CD14-positive monocyte (primary cell): ENCODE data around the gene POU2F1. TPM values are rescaled to one million over a fixed set of nuclear protein-coding genes. Genes with fewer than 3 reads are reported as not detected.

ENCODE experiments used
- DNase-seq, 3 donors: peaks; one replicate each; pipeline ENCODE4 v3.0.0-alpha.2; 2011 to 2022
- H2AFZ ChIP-seq: 2 replicates; pipeline ENCODE4 v1.6.0; 2012; ENCODE audit warnings: mild to moderate bottlenecking, low read depth, low read length, inconsistent platforms; ENCODE audit not compliant: insufficient read depth, poor library complexity, severe bottlenecking
- H3K27ac ChIP-seq, 2 donors: 1 replicate in 1 of 2; 2 replicates in 1 of 2; pipeline ENCODE4 v1.5.1; 2012 to 2013; ENCODE audit warnings: low read length in 2 of 2, control low read depth in 1 of 2, inconsistent platforms in 1 of 2, low read depth in 1 of 2, mild to moderate bottlenecking in 1 of 2
- H3K27me3 ChIP-seq, 2 donors: one replicate each; pipeline versions ENCODE4 v1.6.0 to v1.6.1; 2011 to 2013; ENCODE audit warnings: low read length in 2 of 2; ENCODE audit not compliant: control insufficient read depth in 2 of 2, insufficient read depth in 2 of 2
- H3K36me3 ChIP-seq, 2 donors: replicated peaks in 1 of 2; 1 replicate in 1 of 2; 2 replicates in 1 of 2; pipeline versions ENCODE4 v1.5.1 to v1.6.1; 2012 to 2013; ENCODE audit warnings: low read length in 2 of 2, control low read depth in 1 of 2, inconsistent platforms in 1 of 2, mild to moderate bottlenecking in 1 of 2; ENCODE audit not compliant: insufficient read depth in 2 of 2, control insufficient read depth in 1 of 2
- H3K4me1 ChIP-seq, 2 donors: 1 replicate in 1 of 2; 2 replicates in 1 of 2; pipeline versions ENCODE4 v1.5.1 to v1.6.1; 2012 to 2013; ENCODE audit warnings: low read length in 2 of 2, control low read depth in 1 of 2, inconsistent platforms in 1 of 2, mild to moderate bottlenecking in 1 of 2, moderate library complexity in 1 of 2; ENCODE audit not compliant: insufficient read depth in 2 of 2, control insufficient read depth in 1 of 2
- H3K4me2 ChIP-seq: replicated peaks from 2 replicates; pipeline ENCODE3; 2012; ENCODE audit warnings: low read length, moderate library complexity, mild to moderate bottlenecking; ENCODE audit not compliant: poor library complexity, severe bottlenecking; ENCODE audit errors: extremely low read depth
- H3K4me3 ChIP-seq, 3 experiments: fragments of 200-600 bp in 1 of 3; sonication (generic) in 1 of 3; replicated peaks in 1 of 3; 1 replicate in 2 of 3; 2 replicates in 1 of 3; pipeline ENCODE4 v1.5.1; 2011 to 2013; ENCODE audit warnings: low read length in 3 of 3, mild to moderate bottlenecking in 3 of 3, control low read depth in 2 of 3, low read depth in 2 of 3, inconsistent platforms in 1 of 3, moderate library complexity in 1 of 3
- H3K79me2 ChIP-seq: 2 replicates; pipeline ENCODE4 v1.6.0; 2012; ENCODE audit warnings: mild to moderate bottlenecking, control low read depth, inconsistent platforms, low read length, moderate library complexity; ENCODE audit not compliant: insufficient read depth
- H3K9ac ChIP-seq: 2 replicates; pipeline ENCODE4 v1.6.0; 2017; ENCODE audit warnings: low read length, mild to moderate bottlenecking; ENCODE audit not compliant: insufficient read depth, poor library complexity, severe bottlenecking
- H3K9me3 ChIP-seq, 2 donors: replicated peaks in 1 of 2; 1 replicate in 1 of 2; 2 replicates in 1 of 2; pipeline versions ENCODE4 v1.5.1 to v1.6.1; 2012 to 2013; ENCODE audit warnings: low read length in 2 of 2, control low read depth in 1 of 2; ENCODE audit not compliant: control insufficient read depth in 1 of 2, insufficient read depth in 1 of 2
- H4K20me1 ChIP-seq: 2 replicates; pipeline ENCODE4 v1.6.0; 2012; ENCODE audit warnings: mild to moderate bottlenecking, low read length, control low read depth, moderate library complexity; ENCODE audit not compliant: insufficient read depth
- H3K27ac Mint-ChIP-seq, 7 donors: one replicate each; pipeline ENCODE4 v1.8.0; 2020; ENCODE audit warnings: mild to moderate bottlenecking in 7 of 7, mixed read lengths in 7 of 7, moderate library complexity in 6 of 7, inconsistent platforms in 2 of 7
- H3K27me3 Mint-ChIP-seq, 3 donors: one replicate each; pipeline ENCODE4 v1.8.0; 2021 to 2022; ENCODE audit warnings: low read depth in 3 of 3, mild to moderate bottlenecking in 3 of 3, mixed read lengths in 3 of 3, moderate library complexity in 3 of 3, inconsistent platforms in 1 of 3
- H3K36me3 Mint-ChIP-seq, 2 donors: one replicate each; pipeline ENCODE4 v1.8.0; 2020; ENCODE audit warnings: mixed read lengths in 2 of 2, inconsistent platforms in 1 of 2, mild to moderate bottlenecking in 1 of 2
- H3K4me1 Mint-ChIP-seq: one replicate; pipeline ENCODE4 v1.8.0; 2020; ENCODE audit warnings: mild to moderate bottlenecking, mixed read lengths
- H3K4me3 Mint-ChIP-seq, 2 donors: one replicate each; pipeline ENCODE4 v1.8.0; 2020; ENCODE audit warnings: mild to moderate bottlenecking in 2 of 2, mixed read lengths in 2 of 2, moderate library complexity in 1 of 2
- H3K9me3 Mint-ChIP-seq, 7 donors: one replicate each; pipeline ENCODE4 v1.8.0; 2020 to 2022; ENCODE audit warnings: mixed read lengths in 7 of 7, mild to moderate bottlenecking in 6 of 7, moderate library complexity in 6 of 7, inconsistent platforms in 2 of 7
- CTCF ChIP-seq: fragments of 200-600 bp; IDR thresholded peaks from one replicate; pipeline ENCODE4 v1.8.0; 2022; ENCODE audit warnings: antibody characterized with exemption, mild to moderate bottlenecking
- WGBS: methylation state at CpG from one replicate; pipeline ENCODE4 v1.1.5; 2013; ENCODE audit warnings: missing lambda C conversion rate; ENCODE audit not compliant: insufficient coverage; 5-methylcytosine and 5-hydroxymethylcytosine counted together
- intact Hi-C, 2 donors: fragments of 100-400 bp; cut with micrococcal nuclease; formaldehyde crosslinking; loops; one replicate each; pipeline versions ENCODE4 v1.15.0 to v1.15.1; 2023
- polyA plus RNA-seq, 3 donors: library from polyadenylated mRNA; depleted of rRNA in 1 of 3; unstranded in 2 of 3; stranded (reverse) in 1 of 3; fragments of 300-500 nt in 2 of 3; fragments of >200 nt in 1 of 3; fragmentation: Illumina TruSeq in 2 of 3; gene quantifications; 1 replicate in 2 of 3; 2 replicates in 1 of 3; pipeline ENCODE4 v1.2.3, GENCODE V29; 2012 to 2021

Gene POU2F1
- polyA plus RNA-seq, 3 donors, result 2.3 to 4.2 (median 3.9) TPM

GRCh38 chr1:167364826-167365225 lies 144.1 kb downstream of the POU2F1 start:
- Histone ChIP-seq H3K4me2 (no peak overlapping the region), H2AFZ (no peak overlapping the region), H3K79me2 (peaks cover 44% of the 10 kb centered on the region), H3K27me3 (no peaks in the 10 kb centered on the region), H3K9me3 (no peaks in the 10 kb centered on the region), H3K4me3 (no peak overlapping the region), H3K27ac (no peak overlapping the region), H3K9ac (no peak overlapping the region), H4K20me1 (peaks cover 9% of the 10 kb centered on the region), H3K36me3 (peaks cover 10 to 22% of the 10 kb centered on the region in 2 donors), H3K4me1 (no peaks in the 10 kb centered on the region)
- no CpG with 5 or more reads among the region's 2 CpGs for WGBS
- Mint-ChIP-seq H3K27me3 (no peaks in the 10 kb centered on the region), H3K36me3 (peaks cover 17 to 20% of the 10 kb centered on the region in 2 donors), H3K4me1 (peaks cover 5% of the 10 kb centered on the region), H3K4me3 (no peak overlapping the region), H3K27ac (no peak overlapping the region), H3K9me3 (no peaks in the 10 kb centered on the region)
- DNase-seq, result no peak
- TF ChIP-seq CTCF, result no peak
- intact Hi-C loops, result no loop called here

GRCh38 chr1:167365360-167365759 lies 144.7 kb downstream of the POU2F1 start:
- Histone ChIP-seq H3K9ac (no peak overlapping the region), H3K27ac (no peak overlapping the region), H3K4me3 (no peak overlapping the region), H3K4me1 (no peaks in the 10 kb centered on the region), H3K36me3 (peaks cover 10 to 22% of the 10 kb centered on the region in 2 donors), H3K79me2 (peaks cover 39% of the 10 kb centered on the region), H3K4me2 (no peak overlapping the region), H4K20me1 (peaks cover 6% of the 10 kb centered on the region), H3K9me3 (no peaks in the 10 kb centered on the region), H2AFZ (no peak overlapping the region), H3K27me3 (no peaks in the 10 kb centered on the region)
- Mint-ChIP-seq H3K9me3 (no peaks in the 10 kb centered on the region), H3K27ac (no peak overlapping the region), H3K4me3 (no peak overlapping the region), H3K27me3 (no peaks in the 10 kb centered on the region), H3K36me3 (peaks cover 17 to 20% of the 10 kb centered on the region in 2 donors), H3K4me1 (peaks cover 5% of the 10 kb centered on the region)
- no peak for TF ChIP-seq CTCF
- 100% methylated on average over 2 of the region's 2 CpGs for WGBS
- intact Hi-C loops, result no loop called here
- no peak for DNase-seq
